Panc1 (cell line): ENCODE measurements around the gene TMEM209. TPM values are rescaled to one million over a fixed set of nuclear protein-coding genes. Genes with fewer than 3 reads are reported as not detected.

Source experiments
- ATAC-seq: fragments of 200-7000 bp; cut with Tn5 transposase; 2 replicates; pipeline ENCODE4 v1.9.1; 2020; ENCODE audit warnings: mild to moderate bottlenecking, moderate library complexity
- BruUV-seq: library from RNA; stranded (reverse); fragments of 400-500 nt; replicated peaks from 2 replicates; lab custom pipeline; 2021; lab: Mats Ljungman, UMichigan
- CTCF ChIA-PET: fragments of 300-600 bp; sonication (Branson Sonifier 250); formaldehyde crosslinking; loops from one replicate; lab custom pipeline; 2022; ENCODE audit warnings: antibody characterized with exemption; lab: Charles Lee
- POLR2A ChIA-PET: fragments of 300-600 bp; sonication (Branson Sonifier 250); formaldehyde crosslinking; loops from one replicate; lab custom pipeline; 2022; ENCODE audit warnings: antibody characterized with exemption; lab: Charles Lee
- DNase-seq: peaks from one replicate; pipeline ENCODE4 v3.0.0-alpha.2; 2010; ENCODE audit warnings: low read depth, low spot score
- H3K27ac ChIP-seq: 2 replicates; pipeline ENCODE4 v1.5.1; 2011; ENCODE audit warnings: mild to moderate bottlenecking, low read length, inconsistent platforms
- H3K27me3 ChIP-seq: fragments of 200-500 bp; sonication (Bioruptor generic); 2 replicates; pipeline ENCODE4 v1.6.0; 2014; ENCODE audit warnings: low read length, inconsistent platforms; ENCODE audit not compliant: control insufficient read depth, insufficient read depth
- H3K36me3 ChIP-seq: fragments of 200-500 bp; sonication (Bioruptor generic); 2 replicates; pipeline ENCODE4 v1.5.1; 2014; ENCODE audit warnings: inconsistent platforms, mild to moderate bottlenecking, low read length, moderate library complexity; ENCODE audit not compliant: control insufficient read depth, insufficient read depth
- H3K4me1 ChIP-seq: 2 replicates; pipeline ENCODE4 v1.5.1; 2011; ENCODE audit warnings: inconsistent platforms, mild to moderate bottlenecking, low read length, moderate library complexity; ENCODE audit not compliant: control insufficient read depth, insufficient read depth
- H3K4me3 ChIP-seq, 2 experiments: 2 replicates each; pipeline ENCODE4 v1.5.1; 2011 to 2012; ENCODE audit warnings: low read depth in 2 of 2, low read length in 2 of 2, mild to moderate bottlenecking in 2 of 2, inconsistent platforms in 1 of 2, moderate library complexity in 1 of 2
- H3K9me3 ChIP-seq: fragments of 200-500 bp; sonication (Bioruptor generic); 2 replicates; pipeline ENCODE4 v1.5.1; 2014; ENCODE audit warnings: low read depth, mild to moderate bottlenecking, inconsistent platforms, low read length, moderate library complexity; ENCODE audit not compliant: control insufficient read depth, insufficient read depth
- POLR2AphosphoS5 ChIP-seq: IDR thresholded peaks from 2 replicates; pipeline ENCODE4 v1.6.1; 2012; ENCODE audit warnings: mild to moderate bottlenecking, low read depth, low read length, moderate library complexity
- REST ChIP-seq, 2 experiments: IDR thresholded peaks; 2 replicates each; pipeline ENCODE4 v1.6.1; 2011 to 2012; ENCODE audit warnings: low read depth in 2 of 2, control low read depth in 1 of 2, low read length in 1 of 2, mild to moderate bottlenecking in 1 of 2, moderate library complexity in 1 of 2; ENCODE audit not compliant: insufficient read depth in 1 of 2
- SIN3A ChIP-seq: IDR thresholded peaks from 2 replicates; pipeline ENCODE4 v1.6.1; 2012; ENCODE audit warnings: low read depth, mild to moderate bottlenecking, low read length, moderate library complexity, borderline replicate concordance; ENCODE audit not compliant: insufficient read depth
- TCF7L2 ChIP-seq: IDR thresholded peaks from 2 replicates; pipeline ENCODE4 v1.6.1; 2011; ENCODE audit warnings: mild to moderate bottlenecking, low read depth, low read length, inconsistent platforms
- in situ Hi-C: cut with HindIII; loops from 2 replicates; pipeline ENCODE4 v1.10.0; 2016; ENCODE audit warnings: low sequenced_read_pairs, low pct_unique_long_range_greater_than_20kb
- intact Hi-C: fragments of 100-400 bp; cut with micrococcal nuclease; formaldehyde crosslinking; loops from one replicate; pipeline ENCODE4 v1.10.0; 2022; ENCODE audit not compliant: unreplicated experiment
- total RNA-seq: library from RNA; stranded (reverse); gene quantifications from one replicate; pipeline ENCODE4 v1.2.1, GENCODE V29; 2021; ENCODE audit not compliant: unreplicated experiment
- TF ChIP-seq, protein P1 (sequence below): fragments of 450-650 bp; IDR thresholded peaks from 2 replicates; pipeline ENCODE4 v1.5.1; 2017; ENCODE audit warnings: mild to moderate bottlenecking

Gene TMEM209
- total RNA-seq, 1 experiment from 2014 or later = 32.3 TPM

DNA sequence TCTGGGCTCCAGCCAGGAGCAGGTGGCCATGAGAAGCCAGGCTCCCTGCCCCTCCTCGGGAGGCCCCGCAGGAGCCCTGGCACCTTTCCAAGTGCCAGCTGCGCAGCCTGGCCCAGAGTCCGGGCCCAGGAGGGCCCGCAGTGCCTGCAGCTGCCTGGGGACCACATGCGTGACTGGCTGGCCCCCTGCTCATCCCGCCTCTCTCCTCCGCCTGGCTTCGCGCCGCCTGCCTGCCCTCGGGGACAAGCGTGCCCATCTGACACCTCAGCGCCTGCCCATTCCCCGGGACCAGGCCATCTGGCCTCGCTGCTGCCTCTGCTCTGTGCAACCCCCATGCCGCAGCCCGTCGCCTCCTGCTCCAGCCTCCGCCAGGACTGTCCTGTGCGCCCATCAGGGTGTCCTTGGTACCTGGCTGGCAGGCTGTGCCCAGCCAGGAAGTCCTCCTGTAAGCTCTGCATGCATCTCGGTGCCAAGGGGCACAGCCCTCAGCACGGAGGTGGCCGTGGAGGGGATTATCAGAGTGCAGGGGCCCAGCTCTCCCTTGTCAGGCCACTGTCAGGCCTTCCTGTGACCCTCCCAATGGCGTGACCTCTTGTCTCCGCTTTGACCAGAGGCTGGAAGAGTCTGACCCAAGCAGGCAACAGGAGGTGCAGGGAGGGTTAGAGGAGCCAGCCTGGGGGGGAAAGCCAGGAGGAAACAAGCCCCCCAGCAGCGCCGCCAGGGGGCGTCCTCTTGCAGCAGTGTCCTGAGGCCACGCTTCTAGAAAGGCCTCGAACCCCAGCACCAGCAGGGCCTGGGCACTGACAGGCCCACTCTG lies 50.5 kb downstream of the TMEM209 start:
- H3K4me3 ChIP-seq = no peak overlapping the region
- ATAC-seq (peak; percentile 25), DNase-seq (no peak)
- no peaks in the 10 kb centered on the region for H3K9me3 ChIP-seq
- H3K27ac ChIP-seq = no peak overlapping the region
- TF ChIP-seq, protein P1, sequence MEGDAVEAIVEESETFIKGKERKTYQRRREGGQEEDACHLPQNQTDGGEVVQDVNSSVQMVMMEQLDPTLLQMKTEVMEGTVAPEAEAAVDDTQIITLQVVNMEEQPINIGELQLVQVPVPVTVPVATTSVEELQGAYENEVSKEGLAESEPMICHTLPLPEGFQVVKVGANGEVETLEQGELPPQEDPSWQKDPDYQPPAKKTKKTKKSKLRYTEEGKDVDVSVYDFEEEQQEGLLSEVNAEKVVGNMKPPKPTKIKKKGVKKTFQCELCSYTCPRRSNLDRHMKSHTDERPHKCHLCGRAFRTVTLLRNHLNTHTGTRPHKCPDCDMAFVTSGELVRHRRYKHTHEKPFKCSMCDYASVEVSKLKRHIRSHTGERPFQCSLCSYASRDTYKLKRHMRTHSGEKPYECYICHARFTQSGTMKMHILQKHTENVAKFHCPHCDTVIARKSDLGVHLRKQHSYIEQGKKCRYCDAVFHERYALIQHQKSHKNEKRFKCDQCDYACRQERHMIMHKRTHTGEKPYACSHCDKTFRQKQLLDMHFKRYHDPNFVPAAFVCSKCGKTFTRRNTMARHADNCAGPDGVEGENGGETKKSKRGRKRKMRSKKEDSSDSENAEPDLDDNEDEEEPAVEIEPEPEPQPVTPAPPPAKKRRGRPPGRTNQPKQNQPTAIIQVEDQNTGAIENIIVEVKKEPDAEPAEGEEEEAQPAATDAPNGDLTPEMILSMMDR = no peak; the same call in 1 of the 2 replicates
- TF ChIP-seq REST (IDR thresholded peaks at IDR 0.05; ENCODE audit: insufficient read depth in 1 of 2, low read depth in 2 of 2, low read length in 1 of 2) (no peak), TCF7L2 (no peak), SIN3A (no peak), POLR2AphosphoS5 (no peak)
- POLR2A ChIA-PET = no interaction called here
- intact Hi-C loops (no loop called here), in situ Hi-C loops (no loop called here)
- CTCF ChIA-PET = interaction anchor here (0.7 kb wide), 1 partner anchor 15 kb away, joined by 3 read pairs; no protein-coding TSS in a partner anchor
- H3K36me3 ChIP-seq = no peaks in the 10 kb centered on the region
- H3K27me3 ChIP-seq = no peaks in the 10 kb centered on the region
- no TSS peak for BruUV-seq
- no peaks in the 10 kb centered on the region for H3K4me1 ChIP-seq

DNA sequence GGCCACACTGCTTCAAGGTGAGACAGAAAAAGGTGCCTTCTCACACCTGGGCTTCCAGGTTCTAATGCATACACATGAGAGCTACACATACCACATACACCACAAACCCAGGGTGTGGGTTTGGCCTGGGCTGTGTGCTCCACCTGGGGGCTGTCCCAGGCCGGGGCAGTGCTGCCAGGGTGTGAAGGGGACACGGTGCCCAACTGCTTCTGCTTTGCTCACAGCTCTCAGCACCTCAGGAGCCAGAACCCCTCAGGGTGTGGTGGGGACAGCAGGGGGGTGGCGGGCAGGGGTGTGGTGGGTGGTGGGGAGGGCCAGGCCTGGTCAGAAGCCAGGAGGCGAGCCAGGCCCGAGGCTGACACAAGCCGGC lies 51.1 kb downstream of the TMEM209 start:
- in situ Hi-C loops = no loop called here
- ATAC-seq = peak; percentile 46
- POLR2A ChIA-PET = no interaction called here

More for the DNA sequence above, 51.1 kb downstream of the TMEM209 start:
- Histone ChIP-seq H3K27ac (no peak overlapping the region), H3K9me3 (no peaks in the 10 kb centered on the region), H3K4me3 (no peak overlapping the region), H3K27me3 (no peaks in the 10 kb centered on the region), H3K4me1 (no peaks in the 10 kb centered on the region), H3K36me3 (no peaks in the 10 kb centered on the region)
- intact Hi-C loops = no loop called here
- BruUV-seq = no TSS peak
- CTCF ChIA-PET = interaction anchor here (0.6 kb wide), 1 partner anchor 396 kb away, joined by 6 read pairs; no protein-coding TSS in a partner anchor
- TF ChIP-seq SIN3A (no peak), POLR2AphosphoS5 (no peak), TCF7L2 (no peak), REST (IDR thresholded peaks at IDR 0.05; ENCODE audit: insufficient read depth in 1 of 2, low read depth in 2 of 2, low read length in 1 of 2) (no peak)
- TF ChIP-seq, protein P1 = no peak
- DNase-seq = no peak
